HG02852 (cell line): ENCODE results near the gene ARHGAP36.

Source experiments
- ATAC-seq: cut with Tn5 transposase; IDR thresholded peaks from one replicate; pipeline ENCODE4 v1.9.1; 2021; ENCODE audit warnings: mild to moderate bottlenecking, moderate library complexity; ENCODE audit not compliant: unreplicated experiment

The ARHGAP36 gene

GRCh38 chrX:131058136-131058868 lies at the start of gene ARHGAP36:
Gene ARHGAP36 (plus strand): TSS chrX:131058346. CDS start chrX:131081666, 23,320 bp downstream.
- ATAC-seq = no peak

GRCh38 chrX:131010186-131010585 lies 48.0 kb upstream of the ARHGAP36 start:
- ATAC-seq = no peak

- ATAC-seq = no peak
Observed at GRCh38 chrX:131025336-131025735, 32.8 kb upstream of the ARHGAP36 start.

GRCh38 chrX:131032354-131033230 lies 25.6 kb upstream of the ARHGAP36 start:
- no peak for ATAC-seq

- ATAC-seq = no peak
Observed at GRCh38 chrX:131034063-131034462, 24.1 kb upstream of the ARHGAP36 start.

- ATAC-seq = no peak
Observed at GRCh38 chrX:131040781-131041180, 17.4 kb upstream of the ARHGAP36 start.

GRCh38 chrX:131041667-131042066 lies 16.5 kb upstream of the ARHGAP36 start:
- no peak for ATAC-seq

- no peak for ATAC-seq
Observed at GRCh38 chrX:131045726-131046125, 12.4 kb upstream of the ARHGAP36 start.

GRCh38 chrX:131046596-131046995 lies 11.6 kb upstream of the ARHGAP36 start:
- ATAC-seq = no peak

GRCh38 chrX:131047180-131047579 lies 11.0 kb upstream of the ARHGAP36 start:
- ATAC-seq = no peak

GRCh38 chrX:131053076-131053475 lies 5.1 kb upstream of the ARHGAP36 start:
- ATAC-seq = no peak

- no peak for ATAC-seq
Observed at GRCh38 chrX:131054906-131055305, 3.2 kb upstream of the ARHGAP36 start.

- ATAC-seq = no peak
Observed at GRCh38 chrX:131057706-131058105, 440 bp upstream of the ARHGAP36 start.

- no peak for ATAC-seq
Observed at GRCh38 chrX:131059246-131059645, 1.1 kb downstream of the ARHGAP36 start.

GRCh38 chrX:131060147-131060546 lies 2.0 kb downstream of the ARHGAP36 start:
- ATAC-seq = no peak

- ATAC-seq = no peak
Observed at GRCh38 chrX:131061306-131061705, 3.2 kb downstream of the ARHGAP36 start.

- no peak for ATAC-seq
Observed at GRCh38 chrX:131063613-131064012, 5.5 kb downstream of the ARHGAP36 start.

GRCh38 chrX:131066237-131066636 lies 8.1 kb downstream of the ARHGAP36 start:
- ATAC-seq = no peak

- no peak for ATAC-seq
Observed at GRCh38 chrX:131067216-131067615, 9.1 kb downstream of the ARHGAP36 start.

GRCh38 chrX:131067846-131068745 lies 9.9 kb downstream of the ARHGAP36 start:
- no peak for ATAC-seq
